SW480 (cell line): ENCODE results near the gene H3-3A.

Experiments
- DNase-seq: peaks from one replicate; pipeline ENCODE4 v3.0.0-alpha.2; 2016; ENCODE audit warnings: low spot score

The H3-3A gene

GRCh38 chr1:226054519-226055327, 7.8 kb upstream of the H3-3A start:
- no peak for DNase-seq

DNA sequence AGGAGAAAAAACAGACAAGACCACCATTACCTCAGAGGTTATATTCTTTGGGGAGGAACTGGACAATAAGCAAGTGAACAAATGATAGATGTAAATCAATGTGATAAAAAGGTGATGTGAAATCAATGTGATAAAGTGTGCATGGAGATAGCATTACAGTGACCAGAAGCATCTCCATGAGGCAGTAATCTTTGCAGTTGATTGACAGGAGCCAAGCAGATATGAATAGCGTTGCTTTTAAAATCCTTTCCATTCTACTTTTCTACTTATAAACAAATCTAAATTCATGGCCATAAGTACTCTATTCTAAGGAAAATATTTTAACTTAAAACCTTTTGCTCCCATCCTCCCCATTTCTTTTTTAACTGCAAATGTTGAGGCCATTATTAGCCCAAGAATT, 2.8 kb upstream of the H3-3A start:
- DNase-seq: no peak

DNA sequence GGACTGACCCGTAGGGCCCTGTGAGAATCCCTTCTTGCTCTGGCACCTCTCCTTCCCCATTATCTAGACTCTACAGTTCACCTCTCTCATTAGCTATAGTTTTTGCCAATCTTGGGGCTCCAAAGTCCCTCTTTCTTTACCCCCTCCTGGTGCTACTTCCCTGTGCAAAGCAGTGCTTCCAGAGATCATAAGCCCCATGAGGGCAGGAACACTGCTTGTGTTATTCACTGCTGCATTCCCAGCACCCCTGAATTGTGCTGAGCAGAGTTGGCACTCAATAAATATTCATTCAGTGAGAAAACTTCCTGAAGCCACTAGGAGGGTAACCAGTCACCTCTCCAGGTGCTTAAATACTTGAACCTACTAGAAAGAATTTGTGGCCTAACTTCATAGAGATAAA, 2.1 kb upstream of the H3-3A start:
- DNase-seq: no peak

DNA sequence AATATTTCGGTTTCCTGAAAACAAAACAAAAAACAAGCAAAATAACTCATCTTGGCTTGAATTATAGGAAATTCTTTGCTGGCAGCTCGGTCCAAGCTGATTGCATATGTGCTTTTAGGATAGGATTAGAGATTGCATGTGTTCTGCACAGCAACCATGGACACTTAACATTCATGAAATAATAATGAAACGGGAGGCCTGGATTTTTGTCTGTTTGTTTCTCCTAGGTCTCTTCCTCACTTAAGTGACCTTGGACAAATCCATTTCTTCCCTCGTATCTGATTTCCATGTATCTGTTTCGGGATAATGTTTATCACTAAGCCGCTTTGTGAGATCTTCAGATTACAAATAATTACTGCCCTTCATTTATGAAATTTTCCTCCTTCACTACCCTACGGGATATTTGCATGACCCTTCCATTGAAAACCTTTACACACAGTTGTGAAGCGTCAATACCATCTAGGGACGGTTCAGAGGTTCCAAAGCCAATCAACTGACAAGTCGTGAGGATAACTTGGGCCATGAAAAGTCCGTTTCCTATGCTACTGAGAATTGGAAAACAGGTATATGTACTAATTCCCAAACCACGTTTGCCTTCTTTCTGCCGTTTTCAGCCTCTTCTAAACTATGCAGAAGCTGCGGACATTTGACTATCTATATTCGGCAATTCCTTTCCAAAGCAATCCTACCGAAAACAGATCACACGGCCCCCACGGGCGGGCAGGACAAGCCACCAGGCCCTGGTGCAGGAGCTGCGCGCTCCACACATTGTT, 1.3 kb upstream of the H3-3A start:
- peak; percentile 19 for DNase-seq

GRCh38 chr1:226061841-226062557, 517 bp upstream of the H3-3A start:
- DNase-seq: peak; percentile 86

DNA sequence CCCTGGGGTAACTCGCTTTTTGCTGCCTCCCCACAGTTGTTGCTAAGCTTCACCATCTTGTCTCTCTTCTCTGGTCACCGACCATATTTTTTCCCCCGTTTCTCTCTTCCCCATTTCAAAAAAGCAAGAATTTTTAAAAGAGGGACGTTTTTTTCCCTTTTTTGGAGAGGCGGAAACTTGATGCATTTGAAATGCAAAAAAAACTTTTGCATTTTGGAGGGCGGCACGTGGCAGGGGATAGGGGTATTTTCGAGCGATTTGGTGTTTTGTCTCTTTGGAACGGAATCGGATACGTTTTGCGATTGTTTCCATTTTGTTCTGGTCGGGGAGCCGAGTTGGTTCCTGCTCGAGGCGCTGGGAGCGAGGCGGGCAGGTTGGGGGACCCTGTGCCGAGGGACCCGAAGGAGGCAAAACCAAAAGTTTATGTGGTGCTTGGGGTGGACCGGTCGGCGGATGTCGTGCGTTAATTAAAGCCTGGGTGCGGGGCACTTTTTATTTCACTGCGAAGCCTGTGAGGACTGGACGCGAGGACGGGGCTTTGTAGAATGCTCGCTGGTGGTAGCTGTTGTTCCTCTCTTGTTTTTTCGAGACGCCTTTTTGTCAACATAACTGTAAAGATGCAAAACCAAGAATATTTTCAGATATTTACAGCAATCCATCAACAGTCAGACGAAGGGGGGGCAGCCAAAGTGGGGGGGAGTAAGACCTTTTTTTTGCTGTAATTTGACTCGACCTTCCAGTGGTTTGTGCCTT, 884 bp downstream of the H3-3A start:
- peak; percentile 63 for DNase-seq

DNA sequence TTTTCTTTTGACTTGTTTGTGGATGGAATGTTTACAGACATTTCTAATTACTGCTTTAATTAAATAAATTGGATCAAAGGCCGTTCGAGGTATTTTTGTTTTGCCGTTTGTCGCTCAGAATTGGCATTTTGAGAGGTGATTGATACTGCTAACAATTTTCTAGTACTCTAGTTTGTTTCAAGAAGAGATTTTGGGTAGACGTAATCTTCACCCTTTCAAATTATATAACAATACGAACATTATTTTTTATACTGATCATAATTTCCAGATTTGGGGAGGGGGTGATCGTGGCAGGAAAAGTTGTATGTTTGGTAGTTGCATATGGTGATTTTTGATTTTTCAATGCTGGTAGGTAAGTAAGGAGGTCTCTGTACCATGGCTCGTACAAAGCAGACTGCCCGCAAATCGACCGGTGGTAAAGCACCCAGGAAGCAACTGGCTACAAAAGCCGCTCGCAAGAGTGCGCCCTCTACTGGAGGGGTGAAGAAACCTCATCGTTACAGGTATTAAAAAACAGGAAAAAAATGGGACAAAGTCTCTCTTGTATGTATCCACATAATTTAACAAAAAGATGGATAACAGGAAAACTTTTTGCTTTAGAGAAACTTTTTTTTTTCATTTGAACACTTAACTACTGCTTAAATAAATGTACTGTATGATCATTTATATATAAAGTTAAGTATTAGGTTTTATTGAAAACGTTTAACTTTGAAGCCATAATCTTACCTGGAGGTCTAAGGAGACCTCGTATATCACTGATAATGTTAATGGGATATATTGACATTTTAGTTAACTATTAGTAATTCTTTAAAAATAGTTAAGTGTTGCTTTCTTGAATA, 1.7 kb downstream of the H3-3A start:
- DNase-seq: peak; percentile 63

DNA sequence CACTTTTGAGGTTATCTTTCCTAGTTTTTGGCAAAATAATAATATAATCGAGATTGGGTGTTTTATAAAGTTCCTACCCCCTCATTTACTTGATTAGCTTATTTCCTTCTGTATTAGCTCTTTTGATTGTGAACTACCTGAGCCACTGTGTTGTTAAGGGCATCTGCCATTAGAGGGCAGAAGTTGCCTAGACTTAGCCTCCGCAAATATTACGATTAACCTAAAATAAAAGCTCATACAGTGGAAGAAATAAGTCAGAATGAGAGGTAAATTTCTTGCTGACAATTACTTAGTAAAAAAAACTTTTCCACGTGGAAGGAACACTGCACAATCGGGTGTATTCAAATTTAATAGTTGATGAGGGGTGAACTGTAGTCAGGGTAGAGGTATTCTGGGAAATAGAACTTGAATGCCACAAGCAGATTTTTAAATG, 2.3 kb downstream of the H3-3A start:
- DNase-seq: peak; percentile 70

DNA sequence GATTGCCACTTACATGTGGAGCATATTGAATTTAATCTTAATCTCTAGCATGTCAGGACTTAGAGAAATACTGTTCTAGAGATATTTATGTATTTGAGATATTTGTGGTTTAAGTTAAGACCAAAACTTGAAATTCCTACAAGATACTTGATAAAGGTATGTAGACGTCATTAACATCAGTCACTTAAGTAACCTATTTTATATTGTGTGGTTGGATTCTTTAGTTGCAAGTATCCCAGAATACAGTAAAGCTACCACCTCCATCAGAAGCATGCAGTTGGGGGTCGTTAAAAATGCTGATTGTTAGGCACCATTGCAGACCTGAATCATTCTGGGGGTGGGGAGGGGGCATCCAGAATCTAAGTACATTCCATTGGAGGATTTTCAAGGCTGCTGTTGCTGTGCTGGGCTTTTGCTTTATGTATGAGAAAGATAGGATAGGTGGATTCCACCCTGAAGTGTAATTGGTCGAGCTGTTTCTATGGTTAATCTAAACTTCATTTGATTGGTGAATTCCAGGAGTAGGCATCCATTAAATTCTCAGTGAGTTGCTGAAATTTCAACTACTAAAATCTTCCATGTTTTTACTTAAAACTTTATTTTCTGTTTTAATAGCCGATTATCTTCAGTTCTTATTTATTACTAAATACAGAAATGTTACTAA, 4.0 kb downstream of the H3-3A start:
- no peak for DNase-seq

DNA sequence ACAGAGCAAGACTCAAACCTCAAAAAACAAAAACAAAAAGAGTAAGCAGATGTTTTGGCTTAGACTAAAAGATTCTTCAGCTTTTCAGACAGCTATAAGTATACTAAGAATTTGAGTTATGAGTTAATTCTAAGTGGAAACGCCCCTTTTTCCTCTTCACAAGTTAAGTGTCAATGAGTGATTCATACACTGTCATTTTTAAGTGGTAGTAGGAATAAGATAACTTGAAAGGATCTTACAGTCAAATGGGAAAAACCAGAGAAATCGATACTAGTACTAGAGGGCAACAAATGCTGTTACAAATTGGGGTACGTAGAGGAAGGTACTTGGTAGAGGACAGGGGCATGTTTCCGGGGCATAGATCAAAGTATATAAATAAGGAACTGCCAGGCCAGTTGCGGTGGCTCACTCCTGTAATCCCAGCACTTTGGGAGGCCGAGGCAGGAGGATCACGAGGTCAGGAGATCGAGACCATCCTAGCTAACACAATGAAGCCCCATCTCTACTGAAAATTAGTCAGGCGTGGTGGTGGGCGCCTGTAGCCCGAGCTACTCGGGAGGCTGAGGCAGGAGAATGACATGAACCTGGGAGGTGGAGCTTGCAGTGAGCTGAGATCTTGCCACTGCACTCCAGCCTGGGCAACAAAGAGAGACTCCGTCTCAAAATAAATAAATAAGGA, 7.4 kb downstream of the H3-3A start:
- DNase-seq: no peak

- DNase-seq: no peak
These were observed 9.8 kb downstream of the H3-3A start for GRCh38 chr1:226072347-226072746.

GRCh38 chr1:226073184-226073950, 10.9 kb downstream of the H3-3A start:
- DNase-seq: no peak

DNA sequence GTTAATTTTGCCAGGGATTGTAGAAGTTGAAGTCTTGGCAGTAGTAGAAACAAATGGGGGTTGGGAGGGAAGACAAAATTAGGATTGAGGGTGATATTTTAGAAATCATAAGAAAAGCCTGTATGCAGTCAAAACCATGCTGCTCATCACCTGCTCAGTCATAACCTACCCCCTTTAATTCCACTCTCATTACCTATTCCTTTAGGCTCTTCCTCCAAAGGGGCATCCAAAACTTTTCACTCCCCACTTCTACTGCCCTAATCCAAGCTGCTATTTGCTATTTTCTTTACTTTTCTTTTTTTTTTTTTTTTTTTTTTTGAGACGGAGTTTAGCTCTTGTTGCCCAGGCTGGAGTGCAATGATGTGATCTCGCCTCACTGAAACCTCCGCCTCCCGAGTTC, 11.5 kb downstream of the H3-3A start:
- DNase-seq: no peak

DNA sequence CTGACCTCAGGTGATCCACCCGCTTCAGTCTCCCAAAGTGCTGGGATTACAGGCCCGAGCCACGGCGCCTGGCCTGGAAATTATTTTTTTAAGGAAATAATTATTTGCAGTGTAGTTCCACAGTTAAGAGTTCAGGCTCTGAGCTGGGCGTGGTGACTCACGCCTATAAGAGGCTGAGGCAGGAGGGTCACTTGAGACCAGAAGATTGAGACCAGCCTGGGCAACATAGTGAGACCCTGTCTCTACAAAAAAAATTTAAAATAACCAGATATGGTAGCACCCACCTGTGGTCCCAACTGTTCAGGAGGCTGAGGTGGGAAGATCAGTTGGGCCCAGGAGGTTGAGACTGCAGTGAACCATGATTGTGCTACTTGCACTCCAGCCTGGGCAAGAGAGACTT, 13.9 kb downstream of the H3-3A start:
- DNase-seq: no peak

GRCh38 chr1:226078374-226078773, 15.9 kb downstream of the H3-3A start:
- DNase-seq: no peak

DNA sequence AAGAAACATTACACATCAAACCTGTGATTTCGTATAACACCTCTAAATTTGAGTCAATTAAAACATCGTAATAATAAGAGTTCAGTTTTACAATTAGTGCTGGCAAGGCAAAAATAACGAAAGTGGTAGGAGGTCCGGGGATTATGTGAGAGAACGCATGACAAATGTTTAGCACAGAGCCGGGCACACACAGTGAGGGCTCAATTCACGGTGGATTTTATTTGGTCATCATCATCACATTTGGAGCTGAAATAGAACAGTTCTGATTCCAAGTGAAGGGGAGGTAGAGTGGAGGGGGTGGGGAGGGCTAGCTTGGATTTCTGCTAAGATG, 20.0 kb downstream of the H3-3A start:
- no peak for DNase-seq

- peak; percentile 46 for DNase-seq
These were observed 20.4 kb downstream of the H3-3A start for GRCh38 chr1:226082959-226083301.

GRCh38 chr1:226083302-226084101, 21.0 kb downstream of the H3-3A start:
- DNase-seq: peak; percentile 78
